K562 (cell line): ENCODE data around the gene PARD3B. TPM values are rescaled to one million over a fixed set of nuclear protein-coding genes. Genes with fewer than 3 reads are reported as not detected.

Experiments
- CHAMP1 ChIP-seq: fragments of 450-650 bp; IDR thresholded peaks from 2 replicates; pipeline ENCODE4 v1.6.1; 2016; ENCODE audit warnings: mild to moderate bottlenecking
- ETV5 ChIP-seq: sonication (generic); formaldehyde crosslinking; IDR thresholded peaks from 2 replicates; pipeline ENCODE4 v1.4.0; 2020; ENCODE audit warnings: low read depth, mild to moderate bottlenecking, missing genetic modification reagents
- FOXA1 ChIP-seq: fragments of 450-650 bp; IDR thresholded peaks from 2 replicates; pipeline ENCODE4 v1.6.1; 2016; ENCODE audit warnings: mild to moderate bottlenecking, borderline replicate concordance
- MLX ChIP-seq, 2 experiments: fragments of 450-650 bp in 1 of 2; sonication (generic) in 1 of 2; formaldehyde crosslinking; conservative IDR thresholded peaks; 2 replicates each; pipeline versions ENCODE4 v1.4.0 to v1.8.1; 2020 to 2022; ENCODE audit warnings: mild to moderate bottlenecking in 1 of 2, missing genetic modification reagents in 1 of 2
- SREBF2 ChIP-seq: sonication (generic); formaldehyde crosslinking; IDR thresholded peaks from 2 replicates; pipeline ENCODE4 v1.4.0; 2020; ENCODE audit warnings: mild to moderate bottlenecking, missing genetic modification reagents
- SRSF9 ChIP-seq: fragments of 200-400 bp; formaldehyde crosslinking; IDR thresholded peaks from 2 replicates; pipeline ENCODE4 v1.6.1; 2017; ENCODE audit warnings: low read depth, low read length, borderline replicate concordance
- ZNF274 ChIP-seq: IDR thresholded peaks from 2 replicates; pipeline ENCODE4 v1.6.1; 2011; ENCODE audit warnings: low read depth, mild to moderate bottlenecking, low read length, moderate library complexity, borderline replicate concordance
- ZNF589 ChIP-seq: fragments of 200-800 bp; sonication (Bioruptor generic); IDR thresholded peaks from 2 replicates; pipeline ENCODE4 v1.6.1; 2016; ENCODE audit warnings: low read depth, missing genetic modification characterization, missing compliant biosample characterization
- ZNF75A ChIP-seq: fragments of 450-650 bp; formaldehyde crosslinking; IDR thresholded peaks from 2 replicates; pipeline ENCODE4 v1.4.0; 2020; ENCODE audit warnings: mild to moderate bottlenecking
- polyA plus RNA-seq, 8 experiments: library from polyadenylated mRNA; depleted of rRNA in 4 of 8; stranded (reverse) in 5 of 8; unstranded in 3 of 8; fragments of >200 nt; fragmentation: Nextera tagmentation in 2 of 8; fragmentation: Illumina TruSeq in 1 of 8; extraction: Ambion mirVana in 2 of 8; extraction: Trizol in 1 of 8; gene quantifications; 2 replicates each; pipeline versions ENCODE4 v1.2.1 to v1.2.3, GENCODE V29; 2011 to 2014; ENCODE audit warnings: inconsistent platforms in 1 of 8, missing spikeins in 1 of 8
- total RNA-seq, 7 experiments: library from RNA; depleted of rRNA in 6 of 7; stranded (reverse); fragments of >200 nt in 6 of 7; fragmentation: Illumina TruSeq in 2 of 7; extraction: Trizol in 2 of 7; gene quantifications; 2 replicates each; pipeline versions ENCODE4 v1.2.1 to v1.2.3, GENCODE V29; 2011 to 2021; ENCODE audit warnings: low replicate concordance in 1 of 7
- TF ChIP-seq, protein P1 (sequence below): fragments of 200-400 bp; formaldehyde crosslinking; IDR thresholded peaks from 2 replicates; pipeline ENCODE4 v1.6.1; 2017; ENCODE audit warnings: mild to moderate bottlenecking, low read depth, low read length, moderate library complexity

The PARD3B gene
- total and polyA plus RNA-seq, 9 of the 15 experiments (the other 6 are each of a cell fraction or from before 2014, with no cell fraction given), result 0.15 to 3.0 (median 1.1) TPM

GRCh38 chr2:204571911-204572310 lies 26.6 kb downstream of the PARD3B start (continued):
- TF ChIP-seq, protein P1, sequence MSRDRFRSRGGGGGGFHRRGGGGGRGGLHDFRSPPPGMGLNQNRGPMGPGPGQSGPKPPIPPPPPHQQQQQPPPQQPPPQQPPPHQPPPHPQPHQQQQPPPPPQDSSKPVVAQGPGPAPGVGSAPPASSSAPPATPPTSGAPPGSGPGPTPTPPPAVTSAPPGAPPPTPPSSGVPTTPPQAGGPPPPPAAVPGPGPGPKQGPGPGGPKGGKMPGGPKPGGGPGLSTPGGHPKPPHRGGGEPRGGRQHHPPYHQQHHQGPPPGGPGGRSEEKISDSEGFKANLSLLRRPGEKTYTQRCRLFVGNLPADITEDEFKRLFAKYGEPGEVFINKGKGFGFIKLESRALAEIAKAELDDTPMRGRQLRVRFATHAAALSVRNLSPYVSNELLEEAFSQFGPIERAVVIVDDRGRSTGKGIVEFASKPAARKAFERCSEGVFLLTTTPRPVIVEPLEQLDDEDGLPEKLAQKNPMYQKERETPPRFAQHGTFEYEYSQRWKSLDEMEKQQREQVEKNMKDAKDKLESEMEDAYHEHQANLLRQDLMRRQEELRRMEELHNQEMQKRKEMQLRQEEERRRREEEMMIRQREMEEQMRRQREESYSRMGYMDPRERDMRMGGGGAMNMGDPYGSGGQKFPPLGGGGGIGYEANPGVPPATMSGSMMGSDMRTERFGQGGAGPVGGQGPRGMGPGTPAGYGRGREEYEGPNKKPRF, result no peak
- no peak for TF ChIP-seq FOXA1
- TF ChIP-seq ETV5 (CRISPR knock-in tag), result no peak
- TF ChIP-seq SREBF2 (CRISPR knock-in tag), result no peak
- no peak for TF ChIP-seq ZNF274
- no peak for TF ChIP-seq SRSF9
- no peak for TF ChIP-seq CHAMP1
- no peak for TF ChIP-seq MLX (CRISPR knock-in tag; conservative IDR thresholded peaks at IDR 0.05)
- TF ChIP-seq ZNF75A (CRISPR knock-in tag), result no peak
- no peak for TF ChIP-seq ZNF589 (CRISPR knock-in tag)
